Astrocyte of the spinal cord (primary cell): ENCODE results near the gene EPX.

ENCODE experiments used
- DNase-seq: peaks from one replicate; pipeline ENCODE4 v3.0.0; 2011; ENCODE audit warnings: low read depth, low spot score
- H3K4me3 ChIP-seq: 2 replicates; pipeline ENCODE4 v1.5.1; 2011; ENCODE audit warnings: low read depth, mild to moderate bottlenecking, low read length, moderate library complexity
- in situ Hi-C: cut with HindIII; loops from 2 replicates; pipeline ENCODE4 v1.10.0; 2017; ENCODE audit warnings: low sequenced_read_pairs
- TF ChIP-seq, protein P1 (sequence below): IDR thresholded peaks from 2 replicates; pipeline ENCODE4 v1.5.1; 2012; ENCODE audit warnings: low read depth, mild to moderate bottlenecking, low read length, inconsistent platforms

Gene EPX

GRCh38 chr17:58153046-58153445 lies 39.5 kb upstream of the EPX start:
- no peak for DNase-seq
- in situ Hi-C loops, result no loop called here
- TF ChIP-seq, protein P1, sequence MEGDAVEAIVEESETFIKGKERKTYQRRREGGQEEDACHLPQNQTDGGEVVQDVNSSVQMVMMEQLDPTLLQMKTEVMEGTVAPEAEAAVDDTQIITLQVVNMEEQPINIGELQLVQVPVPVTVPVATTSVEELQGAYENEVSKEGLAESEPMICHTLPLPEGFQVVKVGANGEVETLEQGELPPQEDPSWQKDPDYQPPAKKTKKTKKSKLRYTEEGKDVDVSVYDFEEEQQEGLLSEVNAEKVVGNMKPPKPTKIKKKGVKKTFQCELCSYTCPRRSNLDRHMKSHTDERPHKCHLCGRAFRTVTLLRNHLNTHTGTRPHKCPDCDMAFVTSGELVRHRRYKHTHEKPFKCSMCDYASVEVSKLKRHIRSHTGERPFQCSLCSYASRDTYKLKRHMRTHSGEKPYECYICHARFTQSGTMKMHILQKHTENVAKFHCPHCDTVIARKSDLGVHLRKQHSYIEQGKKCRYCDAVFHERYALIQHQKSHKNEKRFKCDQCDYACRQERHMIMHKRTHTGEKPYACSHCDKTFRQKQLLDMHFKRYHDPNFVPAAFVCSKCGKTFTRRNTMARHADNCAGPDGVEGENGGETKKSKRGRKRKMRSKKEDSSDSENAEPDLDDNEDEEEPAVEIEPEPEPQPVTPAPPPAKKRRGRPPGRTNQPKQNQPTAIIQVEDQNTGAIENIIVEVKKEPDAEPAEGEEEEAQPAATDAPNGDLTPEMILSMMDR, result no peak
- H3K4me3 ChIP-seq, result no peak overlapping the region

- no peak for DNase-seq
- in situ Hi-C loops, result no loop called here
- H3K4me3 ChIP-seq, result no peak overlapping the region
- TF ChIP-seq, protein P1, result no peak
Observed at GRCh38 chr17:58153671-58154070, 38.9 kb upstream of the EPX start.

GRCh38 chr17:58156839-58157803 lies 35.4 kb upstream of the EPX start:
- DNase-seq, result no peak
- H3K4me3 ChIP-seq, result no peak overlapping the region
- TF ChIP-seq, protein P1, result no peak
- in situ Hi-C loops, result no loop called here

DNA sequence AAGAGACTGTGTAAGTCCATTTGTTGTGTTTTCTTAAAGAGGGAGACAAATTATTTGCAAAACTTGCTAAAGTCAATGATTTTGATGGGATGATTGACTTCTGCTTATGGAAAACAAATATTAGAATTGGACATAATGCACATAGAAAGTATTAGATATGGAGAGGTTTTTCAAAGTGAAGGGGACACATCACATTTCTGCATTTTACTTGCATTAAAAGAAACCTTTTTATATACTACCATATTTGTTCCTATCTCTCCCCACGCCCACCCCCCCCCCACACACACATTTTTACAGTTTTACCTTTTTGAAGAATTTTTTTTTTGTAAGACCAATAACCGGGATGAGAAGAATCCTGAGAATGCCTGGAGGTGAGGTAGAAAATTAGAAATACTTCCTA lies 34.3 kb upstream of the EPX start:
- no peak overlapping the region for H3K4me3 ChIP-seq
- DNase-seq, result no peak
- in situ Hi-C loops, result no loop called here
- TF ChIP-seq, protein P1, result no peak

- no peak for DNase-seq
- TF ChIP-seq, protein P1, result no peak
- no peak overlapping the region for H3K4me3 ChIP-seq
- in situ Hi-C loops, result no loop called here
Observed at GRCh38 chr17:58161566-58161965, 31.0 kb upstream of the EPX start.

DNA sequence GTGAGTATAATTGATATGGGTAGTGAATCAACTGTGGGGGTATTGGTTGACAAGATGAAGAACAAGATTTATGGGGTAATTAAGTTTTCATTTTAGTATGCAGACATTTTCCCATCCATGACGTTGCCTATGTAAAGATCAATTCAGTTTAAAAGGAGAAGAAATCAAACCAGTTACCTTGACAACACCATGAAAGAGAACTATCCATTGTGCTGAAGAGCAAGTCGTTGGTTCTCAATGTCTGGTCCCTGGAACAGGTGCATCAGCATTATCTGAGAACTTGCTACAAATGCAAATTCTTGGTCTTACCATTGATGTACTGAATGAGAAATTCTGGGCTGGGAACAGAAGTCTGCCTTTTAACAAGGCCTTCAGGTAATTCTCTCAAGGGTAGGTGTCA lies 26.5 kb upstream of the EPX start:
- in situ Hi-C loops, result no loop called here
- DNase-seq, result no peak
- H3K4me3 ChIP-seq, result no peak overlapping the region

More for the DNA sequence above, 26.5 kb upstream of the EPX start:
- TF ChIP-seq, protein P1, result no peak
